Activated CD4-positive, alpha-beta T cell treated with anti-CD3 and anti-CD28 coated beads, Interleukin-2, amount 10 ng/mL, durations not matched to agents 24 days and 14 days (primary cell): ENCODE measurements around the gene IQCH. TPM values are rescaled to one million over a fixed set of nuclear protein-coding genes. Genes with fewer than 3 reads are reported as not detected.

Experiments
- total RNA-seq: library from RNA; stranded (reverse); gene quantifications from 2 replicates; pipeline ENCODE4 v1.2.3, GENCODE V29; 2022

The IQCH gene
- total RNA-seq, 1 donor from 2014 or later = 0.70 TPM

Other genes starting within 250 kb of the IQCH start
- 59.9 and 61.6 TPM in 2 replicates for gene SMAD3, start 189.2 kb upstream of the IQCH start, total RNA-seq
- 44.9 and 48.6 TPM in 2 replicates for gene AAGAB, start 125 bp upstream of the IQCH start, total RNA-seq